Stimulated activated CD4-positive, alpha-beta T cell treated with anti-CD3 and anti-CD28 coated beads, Interleukin-12 subunit alpha, Interleukin-12 subunit beta, amount 100 ng/mL, for 4 hours (primary cell): Measurements from ENCODE around the gene MTA3.
"Not testable (repeated sequence)": the region's sequence is repeated elsewhere in the genome, so short reads cannot be mapped to it uniquely, and the experiment has no call there.

ENCODE experiments used
- DNase-seq: peaks from one replicate; pipeline ENCODE4 v3.0.0-alpha.2; 2020

MTA3 gene

DNA sequence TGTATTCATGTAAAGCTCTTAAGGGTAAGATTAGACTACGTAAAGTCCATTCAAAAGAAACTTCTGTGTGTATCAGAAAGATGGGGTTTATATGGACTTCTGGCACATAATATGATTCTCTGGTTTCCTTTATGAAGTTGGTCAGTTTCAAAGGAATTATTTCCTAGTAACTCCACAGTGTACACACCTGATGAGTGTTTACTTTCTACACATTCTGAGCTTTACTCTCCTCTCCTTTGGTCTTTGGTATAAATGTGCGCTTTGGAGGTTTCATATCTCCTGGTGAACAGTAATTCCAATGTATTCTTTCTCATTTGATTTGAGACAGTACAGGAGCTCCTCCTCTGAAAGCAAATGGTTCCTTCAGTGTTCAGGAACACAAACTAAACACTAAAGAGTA is 107.4 kb downstream of the MTA3 start:
- no peak for DNase-seq

DNA sequence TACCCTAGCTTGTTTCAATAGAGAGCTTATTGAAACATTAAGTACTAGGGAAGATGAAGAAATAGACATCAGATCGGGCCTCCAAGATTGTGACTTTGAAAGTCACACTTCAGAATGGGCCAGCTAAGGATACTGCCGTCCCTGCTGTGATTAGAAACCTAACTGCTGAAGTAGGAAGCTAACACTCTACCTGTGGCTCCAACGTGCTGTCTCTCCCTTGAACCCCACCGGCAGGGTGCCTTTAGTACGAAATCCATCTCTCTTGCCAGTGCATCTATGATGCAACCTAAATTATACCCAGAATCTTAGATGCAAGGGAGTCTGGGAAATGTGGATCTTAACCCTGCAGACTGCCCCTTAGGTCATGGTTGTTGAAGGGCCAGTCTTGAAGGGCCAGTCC is 116.9 kb downstream of the MTA3 start:
- DNase-seq, result no peak

DNA sequence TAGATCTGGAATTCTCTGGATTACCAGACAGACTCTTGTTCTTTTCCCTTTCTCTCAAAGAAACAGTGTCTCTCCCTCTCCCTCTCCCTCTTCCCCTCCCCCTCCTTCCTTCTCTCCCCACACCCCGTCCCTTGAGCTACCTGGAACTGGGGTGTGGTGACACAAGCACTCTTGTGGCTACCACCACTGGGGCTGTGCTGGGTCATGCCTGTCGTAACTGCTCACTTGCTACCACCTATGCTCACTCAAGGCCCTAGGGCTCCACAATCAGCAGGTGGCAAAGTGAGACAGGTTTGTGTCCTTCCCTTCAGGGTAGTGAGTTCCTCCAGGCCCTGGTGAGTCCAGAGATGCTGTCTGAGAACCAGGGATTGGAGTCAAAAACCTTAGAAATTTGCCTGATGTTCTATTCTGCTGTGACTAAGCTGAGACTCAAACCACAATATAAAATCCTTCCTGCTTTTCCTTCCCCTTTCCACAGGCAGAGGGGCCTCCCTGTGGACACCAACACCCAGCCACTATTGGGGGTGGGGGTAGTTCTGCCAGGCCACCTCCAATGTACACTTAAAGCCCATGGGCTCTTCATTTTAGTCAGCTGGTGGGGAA is 124.7 kb downstream of the MTA3 start:
- DNase-seq, result no peak

DNA sequence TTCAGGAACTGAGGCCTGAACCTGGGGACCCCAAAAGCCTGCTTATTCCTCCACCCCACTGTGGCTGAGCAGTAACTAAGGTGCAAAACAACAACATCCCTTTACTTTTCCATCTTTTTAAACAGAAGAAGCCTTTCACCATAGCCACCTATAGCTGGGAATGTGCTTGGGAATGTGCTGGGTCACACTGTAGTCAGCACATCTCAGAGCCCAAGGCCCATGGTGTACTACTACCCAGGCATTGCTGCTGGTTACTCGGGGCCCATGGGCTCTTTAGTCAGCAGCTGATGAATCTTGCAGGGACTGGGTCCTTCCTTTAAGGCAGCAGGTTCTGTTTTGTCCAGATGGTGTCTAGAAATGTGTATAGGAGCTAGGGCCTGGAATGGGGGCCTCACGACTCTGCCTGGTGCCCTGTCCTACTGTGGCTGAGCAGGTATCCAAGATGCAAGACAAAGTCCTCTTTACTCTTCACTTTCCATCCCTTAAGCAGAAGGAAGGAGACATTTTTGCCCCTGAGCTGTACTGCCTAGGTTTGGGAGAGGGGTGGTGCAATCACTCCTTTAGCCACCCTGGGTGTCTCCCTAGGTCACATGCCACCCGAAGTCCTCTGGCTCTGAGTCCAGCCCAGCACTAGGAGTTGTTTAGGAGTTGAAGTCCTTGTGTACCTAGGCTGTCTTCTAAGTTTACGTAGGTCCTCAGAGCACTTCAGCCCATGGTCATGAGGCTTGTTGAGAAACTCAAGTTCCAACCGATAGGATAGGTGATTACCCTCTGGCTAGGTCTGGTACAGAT is 125.5 kb downstream of the MTA3 start:
- no peak for DNase-seq

DNA sequence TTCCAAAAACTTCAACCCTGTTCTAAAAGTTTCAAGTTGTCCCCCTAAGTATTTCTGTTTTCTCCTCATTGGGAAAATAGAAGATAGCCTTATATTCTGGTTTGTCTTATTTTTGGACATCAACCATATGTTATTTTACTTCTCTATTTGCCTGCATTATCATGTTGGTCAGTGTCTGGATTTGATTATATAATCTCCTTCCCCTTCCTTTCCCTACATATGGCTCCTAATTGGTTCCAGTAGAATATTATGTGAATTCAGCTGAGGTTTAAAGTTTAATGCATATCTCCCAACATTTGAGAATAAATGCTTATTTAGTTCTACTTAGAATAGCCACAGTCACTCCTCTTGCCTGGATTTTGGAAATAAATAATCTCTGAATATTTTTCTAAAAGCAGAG is 128.6 kb downstream of the MTA3 start:
- no peak for DNase-seq

DNA sequence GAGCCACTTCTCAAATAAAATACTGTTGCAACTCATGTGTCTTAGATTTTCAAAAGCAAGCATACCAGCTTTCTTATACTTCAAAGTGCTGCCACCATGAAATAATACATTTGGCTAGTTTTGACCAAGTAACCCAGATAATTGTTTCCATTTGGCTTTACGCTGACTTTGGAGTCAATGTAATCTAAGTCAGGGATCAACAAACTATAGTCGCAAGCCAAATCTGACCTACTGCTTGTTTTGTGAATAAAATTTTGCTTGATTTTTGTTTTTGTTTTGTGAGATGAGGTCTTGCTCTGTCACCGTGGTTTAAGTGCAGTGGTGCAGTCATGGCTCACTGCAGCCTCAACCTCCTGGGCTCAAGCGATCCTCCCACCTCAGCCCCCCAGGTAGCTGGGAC is 130.5 kb downstream of the MTA3 start:
- DNase-seq, result no peak

DNA sequence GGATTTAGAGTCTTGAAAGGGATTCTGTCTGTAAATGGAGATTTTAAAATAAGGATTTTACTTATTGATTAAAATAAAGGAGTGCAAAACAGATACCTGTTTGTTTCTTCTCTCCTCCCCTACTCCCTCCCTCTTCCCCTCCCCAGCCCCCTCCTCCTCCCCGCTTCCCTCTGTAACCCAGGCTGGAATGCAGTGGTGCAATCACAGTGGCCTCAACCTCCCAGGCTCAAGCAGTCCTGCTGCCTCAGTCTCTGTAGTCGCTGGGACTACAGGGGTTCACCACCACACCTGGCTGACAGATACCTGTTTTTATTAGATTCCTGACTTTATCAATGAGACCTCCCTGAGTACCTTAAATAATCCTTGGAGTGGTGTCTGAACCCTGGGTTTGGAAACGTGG is 138.4 kb downstream of the MTA3 start:
- no peak for DNase-seq

DNA sequence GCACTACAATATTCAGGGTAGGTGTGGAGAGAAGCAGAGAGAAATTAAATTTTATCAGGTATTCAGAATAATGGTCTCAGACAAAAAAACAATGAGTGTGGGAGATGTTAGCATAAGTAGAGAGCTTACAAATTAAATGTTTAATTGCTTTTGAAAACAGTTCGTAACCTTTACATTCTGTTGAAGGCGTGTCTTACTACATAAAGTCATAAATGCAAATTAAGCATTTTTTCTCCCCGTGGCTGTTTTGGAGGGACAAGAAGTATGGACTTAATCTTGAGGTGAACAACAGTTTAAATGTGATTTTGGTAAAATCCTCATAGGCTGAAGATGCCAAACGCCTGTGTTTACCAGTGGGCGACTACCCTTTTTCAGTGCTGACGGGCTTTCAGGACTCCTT is 139.7 kb downstream of the MTA3 start:
- DNase-seq, result no peak

DNA sequence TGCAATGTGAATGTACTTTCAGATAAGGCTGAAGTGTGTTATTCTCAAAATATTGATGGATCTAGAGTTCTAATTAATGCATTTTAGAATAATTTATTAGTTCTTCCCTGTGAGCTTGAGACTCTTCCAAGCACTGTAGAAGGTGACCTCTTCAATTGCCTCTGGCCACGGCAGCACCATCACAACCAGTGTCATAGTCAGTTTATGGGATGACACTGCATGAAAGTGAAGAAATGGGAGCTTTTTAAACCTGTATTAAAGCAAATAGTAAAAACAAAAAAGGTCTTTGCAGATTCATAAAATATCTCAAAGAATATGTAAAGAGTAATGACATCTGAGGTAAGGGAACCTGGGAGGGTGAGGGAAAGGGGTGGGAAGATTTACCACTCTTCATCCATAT is 143.5 kb downstream of the MTA3 start:
- DNase-seq, result no peak

DNA sequence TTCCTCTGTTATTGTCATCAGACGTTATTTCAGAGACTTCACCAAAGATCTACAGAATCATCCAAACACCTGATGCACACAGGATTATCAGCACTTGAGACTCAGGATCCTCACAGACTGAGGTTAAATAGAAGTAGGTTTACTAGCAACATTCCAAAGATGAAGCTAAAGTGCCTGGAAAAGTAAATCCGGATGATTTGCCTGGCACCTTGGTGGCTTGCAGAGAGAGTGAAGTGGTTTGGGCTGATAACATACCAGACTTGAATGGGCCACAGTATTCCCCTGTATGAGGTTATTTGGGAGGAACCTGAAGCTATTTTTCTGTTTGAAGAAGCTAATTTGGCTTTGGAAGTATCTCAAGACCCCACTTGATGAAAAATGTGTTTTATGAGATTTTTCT is 144.5 kb downstream of the MTA3 start:
- no peak for DNase-seq

DNA sequence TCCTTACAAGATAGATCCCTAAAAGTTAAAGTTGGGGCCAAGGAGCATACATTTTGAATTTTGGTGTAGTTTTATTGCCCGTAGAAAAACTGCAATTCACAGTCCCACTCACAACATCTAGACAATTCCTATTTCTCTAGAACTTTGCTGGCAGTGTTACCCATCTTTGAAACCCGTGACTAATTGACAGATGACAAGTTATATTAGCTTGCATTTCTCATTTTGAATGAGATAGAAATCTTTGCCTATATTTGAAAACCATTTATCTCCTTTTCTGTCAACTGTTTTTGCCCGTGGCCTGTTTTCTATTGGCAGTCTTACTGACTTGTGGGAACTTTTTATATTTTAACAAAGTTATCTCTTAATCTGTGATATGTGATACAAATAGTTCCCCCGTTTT is 145.5 kb downstream of the MTA3 start:
- no peak for DNase-seq

DNA sequence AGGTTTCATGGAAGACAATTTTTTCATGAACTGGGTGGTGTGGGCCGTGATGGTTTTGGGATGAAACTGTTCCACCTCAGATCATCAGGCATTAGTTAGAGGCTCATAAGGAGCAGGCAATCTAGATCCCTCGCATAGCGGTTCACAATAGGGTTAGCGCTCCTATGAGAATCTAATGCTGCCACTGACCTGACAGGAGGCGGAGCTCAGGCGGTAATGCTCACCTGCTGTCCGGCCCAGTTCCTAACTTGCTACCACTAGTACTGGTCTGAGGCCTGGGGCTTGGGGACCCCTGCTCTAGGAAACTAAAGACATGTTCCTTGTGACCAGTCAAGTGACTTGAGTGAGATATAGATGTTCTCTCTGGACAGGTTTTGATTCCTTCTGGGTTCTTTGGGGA is 146.3 kb downstream of the MTA3 start:
- no peak for DNase-seq

DNA sequence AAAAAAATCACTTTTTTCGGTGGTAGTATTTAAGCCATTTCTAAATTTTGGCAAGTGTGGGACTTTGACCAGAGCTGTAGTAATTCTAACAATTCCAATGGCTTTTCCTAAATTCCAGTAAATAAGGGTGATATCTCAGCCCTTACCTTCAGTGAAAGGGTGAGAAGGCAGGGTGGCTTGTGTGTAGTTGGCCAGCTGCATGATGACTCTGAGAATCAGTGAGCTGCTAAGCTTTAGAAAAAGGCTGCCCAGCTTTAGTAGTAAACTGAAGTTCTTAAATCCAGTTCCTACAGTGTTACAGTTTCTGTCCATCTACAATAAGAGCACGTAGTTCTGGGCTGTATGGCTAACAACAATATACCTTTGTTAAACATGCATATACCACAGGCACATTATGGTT is 153.5 kb downstream of the MTA3 start:
- DNase-seq, result no peak

DNA sequence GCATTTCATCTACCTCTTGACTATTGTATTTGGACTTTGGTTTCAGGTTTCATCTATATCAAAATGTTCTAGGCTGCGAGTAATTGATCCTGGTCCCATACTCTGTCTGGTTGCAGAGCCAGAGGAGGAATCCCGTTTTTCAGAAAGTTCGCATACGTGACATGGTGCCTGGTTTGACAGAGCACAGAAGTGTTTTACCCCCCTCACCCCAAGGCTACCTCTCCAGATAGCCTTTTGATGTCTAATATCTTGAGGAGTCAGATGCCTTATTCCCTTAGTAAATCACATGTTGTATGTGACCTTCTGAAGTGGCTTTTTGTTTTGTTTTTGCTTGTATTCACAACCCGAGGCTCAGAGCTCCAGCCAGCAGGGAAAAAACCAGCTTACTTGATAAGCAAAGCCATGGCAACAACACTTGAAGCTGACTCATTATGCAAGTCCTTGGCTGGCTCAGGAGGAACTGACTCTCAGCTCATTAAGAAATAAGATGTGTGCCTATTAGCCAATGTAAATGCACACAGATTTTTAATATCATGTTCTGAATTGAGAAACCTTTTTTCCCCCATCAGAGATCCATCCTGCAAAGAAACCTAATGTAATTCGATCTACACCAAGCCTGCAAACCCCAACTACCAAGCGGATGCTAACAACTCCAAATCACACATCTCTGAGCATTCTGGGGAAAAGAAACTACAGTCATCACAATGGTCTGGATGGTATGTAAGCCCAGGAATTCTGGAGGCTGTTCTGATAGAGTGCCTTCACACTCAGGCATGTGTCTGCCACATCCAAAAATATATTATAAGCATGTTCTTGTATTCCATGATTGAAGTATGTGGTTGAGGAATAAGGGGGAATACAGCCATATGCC is 154.1 kb downstream of the MTA3 start:
- no peak for DNase-seq

DNA sequence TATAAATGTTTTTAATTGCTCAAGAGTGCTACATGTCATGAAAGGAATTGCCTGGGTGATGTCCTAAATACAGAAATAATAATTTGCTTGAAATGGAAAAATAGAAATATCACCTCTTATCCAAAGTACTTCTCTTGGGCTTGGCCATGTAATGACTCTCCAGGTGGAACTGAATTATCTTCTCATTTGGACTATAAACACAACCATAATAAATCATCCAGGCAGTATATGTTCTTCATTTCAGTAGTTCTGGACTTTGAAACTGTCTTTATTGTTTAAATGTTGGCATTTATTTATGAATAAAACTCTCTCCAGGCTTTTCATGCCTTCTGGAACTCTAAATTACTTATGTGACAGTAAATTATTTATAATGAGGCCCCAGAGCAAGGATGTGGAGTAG is 155.0 kb downstream of the MTA3 start:
- no peak for DNase-seq

DNA sequence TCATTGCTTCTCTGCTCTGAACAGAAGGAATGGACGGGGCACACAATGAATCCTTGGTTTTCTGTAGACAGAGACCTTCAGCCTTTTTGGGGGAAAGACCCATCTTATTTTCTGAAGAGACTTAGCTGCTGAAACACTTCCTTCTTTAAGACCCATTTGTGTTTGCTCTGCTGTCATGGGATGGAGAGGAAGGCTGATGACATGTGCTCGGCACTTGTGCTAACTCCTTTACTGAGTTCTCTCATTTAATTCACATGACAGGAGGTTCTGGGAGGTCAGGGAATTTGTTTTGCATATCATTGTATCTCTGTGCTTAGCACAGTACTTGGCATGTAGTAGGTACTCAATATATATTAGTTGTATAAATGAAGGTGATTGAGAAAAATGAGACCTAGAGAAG is 156.5 kb downstream of the MTA3 start:
- no peak for DNase-seq

DNA sequence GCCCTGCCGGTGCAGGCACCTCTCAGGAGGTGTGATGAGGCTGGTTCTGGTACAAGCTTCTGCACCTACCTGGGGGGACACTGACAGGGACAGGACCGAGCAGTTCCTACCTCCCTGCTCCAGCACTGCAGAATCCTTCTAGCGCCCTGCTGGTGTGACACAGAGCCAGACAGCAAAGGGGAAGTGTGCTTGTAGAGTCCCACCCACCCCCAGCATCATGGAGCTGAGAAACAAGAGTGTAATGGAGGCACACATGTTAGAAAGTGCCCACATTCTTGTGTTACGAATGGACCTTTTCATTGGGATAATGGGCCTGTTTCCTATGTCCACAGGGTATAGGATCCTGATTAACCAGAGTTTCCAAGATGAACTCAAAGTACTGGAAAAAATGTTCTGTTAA is 157.2 kb downstream of the MTA3 start:
- no peak for DNase-seq

DNA sequence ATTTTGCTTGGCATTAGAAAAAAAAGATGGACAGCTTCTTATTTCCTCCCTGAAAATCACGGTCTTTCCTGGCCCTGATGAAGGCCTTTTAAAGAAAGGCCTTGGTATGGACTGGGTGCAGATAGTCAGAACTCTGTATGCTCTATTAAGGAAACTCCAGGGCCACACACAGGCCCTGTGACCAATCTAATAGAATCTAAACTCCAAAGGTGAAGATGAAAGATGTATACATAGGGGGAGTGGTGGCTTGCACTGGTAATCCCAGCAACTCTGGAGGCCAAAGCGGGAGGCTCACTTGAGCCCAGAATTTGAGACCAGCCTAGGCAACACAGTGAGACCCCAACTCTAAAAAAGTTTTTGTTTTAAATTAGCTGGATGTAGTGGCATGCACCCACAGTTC is 158.2 kb downstream of the MTA3 start:
- no peak for DNase-seq

DNA sequence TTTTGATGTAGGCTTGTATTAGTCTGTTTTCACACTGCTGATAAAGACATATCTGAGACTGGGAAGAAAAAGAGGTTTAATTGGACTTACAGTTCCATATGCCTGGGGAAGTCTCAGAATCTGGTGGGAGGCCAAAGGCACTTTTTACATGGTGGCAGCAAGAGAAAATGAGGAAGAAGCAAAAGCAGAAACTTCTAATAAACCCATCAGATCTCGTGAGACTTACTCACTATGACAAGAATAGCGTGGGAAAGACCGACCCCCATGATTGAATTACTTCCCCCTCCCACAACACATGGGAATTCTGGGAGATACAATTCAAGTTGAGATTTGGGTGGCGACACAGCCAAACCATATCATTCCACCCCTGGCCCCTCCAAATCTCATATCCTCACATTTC is 162.9 kb downstream of the MTA3 start:
- not testable (repeated sequence) for DNase-seq

DNA sequence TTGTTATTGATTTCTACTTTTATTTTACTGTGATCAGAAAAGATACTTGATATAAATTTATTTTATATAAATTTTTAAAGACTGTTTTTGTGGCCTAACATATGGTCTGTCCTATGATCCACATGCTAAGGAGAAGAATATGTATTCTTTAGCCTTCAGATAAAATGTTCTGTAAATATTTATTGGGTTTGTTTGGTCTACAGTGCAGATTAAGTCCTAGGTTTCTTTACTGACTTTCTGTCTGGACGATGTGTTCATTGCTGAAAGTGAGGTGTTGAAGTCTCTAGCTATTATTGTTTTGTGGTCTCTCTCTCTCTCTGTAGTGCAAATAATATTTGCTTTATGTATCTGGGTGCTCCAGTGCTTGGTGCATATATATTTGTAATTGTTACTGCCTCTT is 165.4 kb downstream of the MTA3 start:
- no peak for DNase-seq

DNA sequence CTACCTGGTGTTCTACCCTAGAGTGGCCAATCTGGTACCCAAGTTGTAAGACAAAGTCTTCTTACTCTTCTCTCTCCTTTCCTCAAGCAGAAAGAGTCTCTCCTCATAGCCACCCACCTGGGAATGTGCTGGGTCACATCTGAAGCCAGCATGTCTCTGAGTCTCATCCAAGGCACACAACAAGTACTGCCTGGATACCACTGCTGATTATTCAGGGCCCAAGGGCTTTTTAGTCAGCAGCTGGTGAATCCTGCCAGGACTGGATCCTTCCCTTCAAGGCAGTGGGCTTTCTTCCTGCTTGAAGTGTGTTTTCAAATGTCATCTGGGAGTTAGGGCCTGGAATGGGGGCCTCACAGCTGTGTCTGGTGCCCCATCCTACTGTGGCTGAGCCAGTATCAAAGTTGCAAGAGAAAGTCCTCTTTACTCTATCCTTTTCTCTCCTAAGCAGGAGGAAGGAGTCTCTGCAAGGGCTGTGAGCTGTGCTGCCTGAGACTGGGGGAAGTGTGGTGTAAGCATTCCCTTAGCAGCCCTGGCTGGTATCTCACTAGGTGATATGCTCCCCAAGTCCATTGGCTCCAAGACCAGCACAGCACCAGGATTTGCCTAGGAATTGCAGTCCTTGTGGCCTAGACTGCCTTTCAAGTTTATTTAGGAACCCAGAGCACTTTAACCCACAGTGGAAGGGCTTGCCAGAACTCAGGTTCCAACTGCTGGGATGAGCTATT is 168.3 kb downstream of the MTA3 start:
- no peak for DNase-seq

DNA sequence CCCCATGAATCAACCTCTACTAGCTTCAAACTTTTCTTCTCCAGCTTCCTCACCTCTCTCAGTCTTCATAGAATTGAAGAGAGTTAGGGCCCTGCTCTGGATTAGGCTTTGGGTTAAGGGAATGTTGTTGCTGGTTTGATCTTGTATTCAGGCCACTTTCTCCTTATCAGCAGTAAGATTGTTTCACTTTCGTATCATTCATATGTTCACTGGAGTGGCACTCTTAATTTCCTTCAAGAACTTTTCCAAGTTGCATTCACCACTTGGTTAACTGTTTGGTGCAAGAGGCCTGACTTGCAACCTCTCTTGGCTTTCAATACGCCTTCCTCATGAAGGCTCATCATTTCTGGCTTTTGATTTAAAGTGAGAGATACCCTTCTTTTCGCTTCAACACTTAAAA is 172.7 kb downstream of the MTA3 start:
- no peak for DNase-seq
